ENCODE data around the gene SPATA32.

- no peak for TF ChIP-seq CTCF (IDR thresholded peaks at IDR 0.05)
- TF ChIP-seq EP300 (IDR thresholded peaks at IDR 0.05): no peak
Measured at GRCh38 chr17:45306623-45307022, 44.7 kb upstream of the SPATA32 start.

Measured in sigmoid colon (tissue), 4 donors.